Dedifferentiated amniotic fluid mesenchymal stem cell (primary cell): Measurements from ENCODE around the gene SHOC1.
"Not testable (repeated sequence)": the region's sequence is repeated elsewhere in the genome, so short reads cannot be mapped to it uniquely, and the experiment has no call there.

Experiments
- DNase-seq: peaks from one replicate; pipeline ENCODE4 v3.0.0-alpha.2; 2016; ENCODE audit errors: extremely low spot score

SHOC1 gene

GRCh38 chr9:111805262-111805661 lies 10.5 kb upstream of the SHOC1 start:
- DNase-seq: no peak

- no peak for DNase-seq
These were observed 9.9 kb upstream of the SHOC1 start for GRCh38 chr9:111804636-111805035.

DNA sequence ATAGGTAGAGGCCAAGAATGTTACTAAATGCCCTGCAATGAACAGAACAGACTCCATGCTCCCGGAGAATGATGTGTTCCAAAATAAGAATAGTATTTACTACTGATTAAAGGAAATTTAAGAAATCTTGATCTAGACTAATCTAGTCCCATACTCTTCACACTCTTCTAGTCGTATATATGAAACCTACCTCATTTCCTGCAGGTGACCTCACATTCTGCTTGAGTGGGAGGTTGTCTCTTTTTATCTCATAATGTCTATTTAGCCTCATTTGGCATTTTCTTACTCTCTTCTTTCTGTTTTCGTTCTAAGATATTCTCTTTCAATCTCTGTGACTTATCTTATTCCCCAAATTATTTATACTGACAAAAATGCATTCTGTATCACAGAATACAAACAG lies 9.2 kb upstream of the SHOC1 start:
- DNase-seq: no peak

DNA sequence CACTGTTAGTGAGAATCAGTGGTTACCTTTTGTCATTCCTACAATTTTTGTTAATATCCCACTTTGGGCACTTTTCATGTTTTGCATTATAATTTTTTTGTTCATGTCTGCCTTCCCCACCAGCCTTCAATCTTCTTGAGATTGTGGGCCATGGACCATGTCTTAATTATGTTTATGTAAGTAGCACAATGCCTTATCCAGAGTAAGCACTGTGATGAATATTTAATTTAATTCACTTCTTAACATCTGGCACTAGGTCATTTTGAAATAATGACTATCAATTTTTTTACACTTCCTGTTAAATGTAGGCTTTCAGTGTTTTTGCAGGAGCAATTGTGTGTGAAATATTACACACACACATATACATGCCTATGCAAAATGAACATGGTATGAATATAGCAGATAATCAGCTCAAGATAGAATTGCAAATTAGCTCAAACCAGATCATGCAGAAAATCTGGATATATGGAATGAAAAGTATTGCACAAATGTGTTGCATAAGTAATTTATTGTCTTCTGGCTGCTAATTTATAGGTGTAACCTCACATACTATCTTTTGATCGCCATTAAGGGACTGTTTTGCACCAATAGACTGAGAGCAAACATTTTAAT lies 5.3 kb upstream of the SHOC1 start:
- no peak for DNase-seq

- no peak for DNase-seq
These were observed 4.8 kb upstream of the SHOC1 start for GRCh38 chr9:111799506-111799905.

GRCh38 chr9:111798786-111799185 lies 4.0 kb upstream of the SHOC1 start:
- DNase-seq: peak; percentile 34

GRCh38 chr9:111795557-111795839 lies 761 bp upstream of the SHOC1 start:
- no peak for DNase-seq

DNA sequence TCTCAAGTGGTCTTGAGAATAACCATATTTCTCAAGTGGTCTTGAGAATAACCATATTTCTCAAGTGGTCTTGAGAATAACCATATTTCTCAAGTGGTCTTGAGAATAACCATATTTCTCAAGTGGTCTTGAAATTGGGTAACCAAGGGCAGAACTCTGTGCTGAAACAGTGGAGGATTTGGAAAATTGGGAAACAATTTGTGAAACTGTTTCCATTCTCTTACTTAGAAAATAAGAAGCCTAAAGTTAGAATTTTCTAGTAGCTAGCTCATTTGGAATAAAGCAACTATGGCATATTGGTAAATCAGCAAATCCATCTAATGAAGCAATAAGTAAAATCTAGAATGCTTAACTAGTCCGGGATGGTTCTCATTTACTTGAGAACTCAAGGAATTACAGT lies 2.9 kb downstream of the SHOC1 start:
- not testable (repeated sequence) for DNase-seq

GRCh38 chr9:111789881-111790280 lies 4.9 kb downstream of the SHOC1 start:
- DNase-seq: no peak

GRCh38 chr9:111783857-111784256 lies 10.9 kb downstream of the SHOC1 start:
- DNase-seq: no peak

DNA sequence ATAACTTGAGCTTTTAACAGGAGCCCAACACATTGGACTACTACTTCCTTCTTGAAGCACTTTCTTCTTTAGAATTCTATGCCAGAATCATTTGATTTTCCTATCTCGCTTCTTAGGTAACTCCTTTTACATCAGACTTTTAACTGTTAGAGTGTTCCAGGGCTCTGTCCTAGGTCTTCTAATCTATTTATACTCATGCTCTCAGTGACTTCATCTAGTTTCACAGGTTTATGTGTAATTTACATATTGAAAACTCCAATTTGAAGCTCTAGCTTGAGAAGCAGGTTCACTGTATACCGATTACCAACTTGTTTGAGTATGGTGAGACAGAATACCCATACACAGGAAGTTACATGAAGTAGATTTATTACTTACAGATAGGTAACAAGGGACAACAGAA lies 11.3 kb downstream of the SHOC1 start:
- no peak for DNase-seq

DNA sequence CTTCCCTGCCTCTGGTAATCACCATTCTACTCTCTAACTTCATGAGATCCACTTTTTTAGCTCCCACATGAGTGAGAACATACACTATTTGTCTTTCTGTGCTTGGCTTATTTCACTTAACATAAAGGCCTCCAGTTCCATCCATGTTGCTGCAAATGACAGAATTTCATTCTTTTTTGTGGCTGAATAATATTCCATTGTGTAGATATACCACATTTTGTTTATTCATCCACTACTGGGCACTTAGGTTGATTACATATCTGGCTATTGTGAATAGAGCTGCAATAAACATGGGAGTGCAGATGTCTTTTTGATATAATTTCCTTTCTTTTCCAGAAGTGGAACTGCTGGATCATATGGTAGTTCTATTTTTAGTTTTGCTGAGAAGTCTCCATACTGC lies 28.7 kb downstream of the SHOC1 start:
- no peak for DNase-seq

DNA sequence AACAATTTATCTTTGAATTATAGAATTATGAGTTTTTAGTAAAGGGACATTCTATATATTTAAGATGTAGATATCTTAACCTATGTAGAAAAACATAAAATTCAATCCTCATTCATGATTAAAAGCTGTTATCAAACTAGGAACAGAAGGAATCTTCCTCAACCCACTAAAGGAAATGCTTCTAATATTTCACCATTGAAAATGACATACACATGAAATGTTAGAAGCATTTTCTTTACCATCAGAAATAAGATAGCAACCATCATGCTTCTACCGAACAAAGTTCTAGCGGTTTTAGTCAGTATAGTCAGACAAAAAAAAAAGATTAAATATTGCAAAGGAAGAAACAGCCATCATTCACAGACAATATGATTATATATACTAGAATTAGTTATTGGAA lies 32.2 kb downstream of the SHOC1 start:
- no peak for DNase-seq

DNA sequence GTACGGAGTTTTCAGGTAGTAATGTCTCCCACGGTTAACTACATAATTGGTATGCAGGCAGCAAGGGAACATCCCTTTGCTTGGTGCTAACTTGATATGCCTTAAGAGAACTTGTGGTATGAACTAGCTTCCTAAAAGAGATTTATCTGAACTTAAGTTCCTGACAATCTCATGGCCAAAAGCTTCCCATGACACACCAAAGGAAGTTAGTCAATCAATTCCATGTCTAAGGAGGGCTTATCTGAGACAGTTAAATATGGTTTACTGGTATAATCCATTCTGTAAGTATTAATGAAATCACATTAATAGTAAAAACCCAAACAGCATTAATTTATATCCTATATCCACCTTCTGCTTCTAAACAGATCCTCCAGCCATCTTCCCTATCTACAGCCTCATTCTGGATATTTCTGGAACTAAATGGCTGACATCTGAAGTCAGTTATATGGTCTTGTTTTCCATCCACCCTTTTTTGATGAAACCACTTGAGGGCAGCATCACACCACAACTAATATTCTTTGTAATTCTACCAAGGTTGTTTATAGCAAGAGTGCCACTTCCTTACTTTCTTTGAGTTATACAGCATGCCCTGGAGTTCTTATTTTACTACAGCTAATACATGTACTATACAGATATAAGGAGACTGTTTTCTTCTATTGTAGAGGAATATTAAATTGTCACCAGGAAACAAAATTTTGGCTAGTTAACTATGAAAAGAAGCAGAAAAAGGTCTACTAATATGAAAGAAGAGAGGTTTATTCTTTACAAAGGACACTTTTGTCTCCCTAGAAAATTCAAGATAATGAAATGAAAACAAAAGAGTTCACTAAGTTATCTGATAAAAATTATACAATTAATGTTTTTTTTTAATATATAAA lies 34.7 kb downstream of the SHOC1 start:
- peak; percentile 90 for DNase-seq

DNA sequence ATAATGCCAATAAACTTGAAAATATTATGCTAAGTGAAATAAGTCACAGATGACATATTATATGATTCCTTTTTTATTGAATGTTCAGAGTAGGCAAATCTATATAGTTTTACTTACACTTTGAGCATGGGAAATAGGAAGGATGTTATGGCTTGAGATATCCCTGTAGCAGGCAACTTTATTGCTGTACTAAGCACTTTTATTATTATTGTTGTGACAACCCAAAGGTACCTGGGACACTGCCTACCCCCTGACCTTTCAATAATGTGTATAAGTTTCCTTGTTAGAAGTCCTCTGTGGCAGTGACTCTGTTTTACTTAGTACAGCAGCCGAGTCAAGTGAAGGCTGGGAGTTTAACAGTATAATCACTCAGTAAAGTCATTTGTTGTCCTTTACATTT lies 39.9 kb downstream of the SHOC1 start:
- DNase-seq: no peak

- no peak for DNase-seq
These were observed 42.3 kb downstream of the SHOC1 start for GRCh38 chr9:111752455-111752854.
